ENCODE results near the gene TMC4. TPM values are rescaled to one million over a fixed set of nuclear protein-coding genes. Genes with fewer than 3 reads are reported as not detected.
"Not testable (repeated sequence)": the region's sequence is repeated elsewhere in the genome, so short reads cannot be mapped to it uniquely, and the experiment has no call there.

The TMC4 gene
- total and polyA plus RNA-seq, 5 experiments from 2014 or later, result 0.13 TPM; not detected in 4

DNA sequence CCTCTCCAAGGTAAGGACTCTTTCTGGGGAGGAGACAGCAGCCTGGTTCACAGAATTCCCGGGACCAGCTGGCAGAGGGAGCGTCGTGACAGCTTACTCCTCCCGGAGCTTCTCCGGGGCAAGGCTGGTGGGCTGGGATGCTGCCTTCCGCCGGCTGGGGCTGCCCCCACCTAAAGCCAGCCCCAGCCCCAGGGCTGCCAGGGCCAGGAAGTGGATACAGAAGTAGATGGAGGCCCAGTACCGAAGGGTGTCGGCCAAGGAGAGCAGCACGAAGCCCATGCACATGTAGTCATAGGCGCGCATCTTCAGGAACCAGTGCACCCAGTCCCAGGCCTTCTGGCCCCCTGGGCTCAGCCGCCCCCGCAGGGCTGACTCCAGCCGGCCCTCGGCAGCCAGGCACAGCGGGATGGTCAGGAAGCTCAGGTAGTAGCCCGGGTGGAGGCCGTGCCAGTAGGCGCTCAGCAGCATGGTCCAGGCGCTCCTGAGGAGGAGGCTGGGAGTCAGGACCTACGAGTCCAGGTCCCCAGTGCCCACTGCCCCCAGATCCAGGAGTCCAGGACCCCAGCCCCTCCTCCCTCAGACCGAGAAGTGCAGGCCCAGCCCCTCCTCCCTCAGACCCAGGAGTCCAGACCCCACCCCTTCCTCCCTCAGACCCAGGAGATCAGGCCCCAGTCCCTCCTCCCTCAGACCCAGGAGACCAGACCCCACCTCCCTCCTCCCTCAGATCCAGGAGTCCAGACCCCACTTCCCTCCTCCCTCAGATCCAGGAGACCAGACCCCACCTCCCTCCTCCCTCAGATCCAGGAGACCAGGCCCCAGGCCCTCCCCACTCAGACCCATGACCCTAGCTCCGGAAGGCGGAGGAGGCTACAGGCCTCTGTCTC is 1.2 kb upstream of the TMC4 start:
- POLR2A ChIA-PET, result interaction anchor here (0.7 to 2.6 kb wide), 5 partner anchors 16 to 1146 kb away, joined by 3 to 9 read pairs (median 4); partner anchors contain the start of genes LENG1, MBOAT7, PRPF31 and TFPT
- Mint-ChIP-seq H3K4me1 (peaks cover 0 to 9% (median 5%) of the 10 kb centered on the region in 4 donors), H3K4me3 (no peak overlapping the region), H3K27ac (no peak overlapping the region), H3K36me3 (peaks cover 0 to 15% (median 7%) of the 10 kb centered on the region in 3 donors), H3K27me3 (no peaks in the 10 kb centered on the region), H3K9me3 (no peaks in the 10 kb centered on the region)
- no peak for DNase-seq
- ATAC-seq, result no peak

DNA sequence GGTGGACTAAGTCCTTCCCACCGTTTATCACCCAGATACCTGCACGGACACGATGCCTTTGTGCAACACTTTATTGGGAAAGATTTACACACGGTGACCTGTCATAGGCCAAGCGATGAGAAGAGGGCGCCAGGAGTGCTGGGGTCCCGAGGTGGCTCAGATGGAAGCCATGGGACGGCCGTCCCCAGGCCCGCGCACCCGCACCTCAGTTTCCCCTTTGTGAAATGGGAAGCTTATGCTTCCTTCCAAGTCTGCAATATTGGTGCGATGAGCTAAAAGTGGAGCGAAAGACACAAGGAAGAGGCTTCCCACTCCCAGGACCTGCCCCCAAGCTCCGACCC is 369 bp upstream of the TMC4 start:
- Mint-ChIP-seq H3K36me3 (peaks cover 0 to 14% (median 4%) of the 10 kb centered on the region in 3 donors), H3K27ac (no peak overlapping the region), H3K9me3 (no peaks in the 10 kb centered on the region), H3K4me1 (peaks cover 2 to 10% (median 6%) of the 10 kb centered on the region in 4 donors), H3K4me3 (no peak overlapping the region), H3K27me3 (no peaks in the 10 kb centered on the region)
- POLR2A ChIA-PET, result interaction anchor here (1.0 to 2.6 kb wide), 4 partner anchors 15 to 57 kb away, joined by 3 to 9 read pairs (median 6); partner anchors contain the start of genes LENG1, MBOAT7, PRPF31 and TFPT
- ATAC-seq (no peak), DNase-seq (no peak)

DNA sequence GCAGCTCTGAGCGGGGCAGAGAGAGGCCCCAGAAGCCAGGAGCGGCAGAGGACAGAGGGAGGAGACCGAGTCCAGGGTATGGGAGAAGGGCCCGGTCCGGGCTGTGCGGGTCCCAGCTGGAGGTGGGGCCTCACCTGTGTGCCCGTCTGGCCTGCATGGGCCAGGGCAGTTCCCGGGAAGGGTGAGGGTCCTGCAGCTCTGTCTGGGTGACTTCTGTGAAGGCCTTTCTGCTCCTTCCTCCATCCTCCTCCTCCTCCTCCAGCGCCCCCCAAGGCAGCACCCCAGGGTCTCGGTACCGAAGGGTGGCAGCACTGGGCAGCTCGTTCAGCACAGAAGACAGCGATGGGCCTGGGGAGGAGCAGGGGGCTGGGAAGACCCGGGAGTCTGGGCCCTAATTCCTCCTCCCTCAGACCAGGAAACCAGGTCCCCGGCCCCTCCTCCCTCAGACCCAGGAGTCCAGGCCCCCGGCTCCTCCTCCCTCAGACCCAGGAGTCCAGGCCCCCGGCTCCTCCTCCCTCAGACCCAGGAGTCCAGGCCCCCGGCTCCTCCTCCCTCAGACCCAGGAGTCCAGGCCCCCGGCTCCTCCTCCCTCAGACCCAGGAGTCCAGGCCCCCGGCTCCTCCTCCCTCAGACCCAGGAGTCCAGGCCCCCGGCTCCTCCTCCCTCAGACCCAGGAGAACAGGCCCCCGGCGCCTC is 1.1 kb downstream of the TMC4 start:
- not testable (repeated sequence) for H3K36me3 Mint-ChIP-seq, ATAC-seq

DNA sequence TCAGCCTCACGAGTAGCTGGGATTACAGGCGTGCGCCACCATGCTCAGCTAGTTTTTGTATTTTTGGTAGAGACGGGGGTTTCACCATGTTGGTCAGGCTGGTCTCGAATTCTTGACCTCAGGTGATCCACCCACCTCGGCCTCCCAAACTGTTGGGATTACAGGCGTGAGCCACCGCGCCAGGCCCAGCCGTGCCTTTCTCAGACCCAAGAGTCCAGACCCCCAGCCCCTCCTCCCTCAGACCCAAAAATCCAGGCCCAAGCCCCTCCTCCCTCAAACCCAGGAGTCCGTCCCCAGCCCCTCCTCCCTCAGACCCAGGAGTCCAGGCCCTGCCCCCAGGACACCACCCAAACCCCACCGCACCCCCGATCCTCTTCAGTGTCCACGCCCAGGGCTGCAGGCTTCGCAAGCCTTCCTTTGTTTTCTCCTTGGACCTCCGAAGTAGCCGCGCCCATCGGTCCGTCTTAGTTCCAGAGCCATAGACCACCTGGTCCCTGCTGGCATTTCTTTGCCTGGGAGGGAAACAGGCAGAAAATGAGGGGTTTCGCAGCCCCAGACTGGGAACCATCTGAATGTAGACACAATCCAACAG is 3.7 kb downstream of the TMC4 start:
- ATAC-seq, result no peak
- Mint-ChIP-seq H3K36me3 (peaks cover 0 to under 1% (median 0%) of the 10 kb centered on the region in 3 donors), H3K4me3 (peak overlapping the region in 1 of 10 donors; percentile 15), H3K27ac (no peak overlapping the region), H3K27me3 (peaks cover 0 to 2% (median 0%) of the 10 kb centered on the region in 5 donors), H3K4me1 (peaks cover 4 to 25% (median 19%) of the 10 kb centered on the region in 4 donors), H3K9me3 (no peaks in the 10 kb centered on the region)
- DNase-seq, result no peak
- POLR2A ChIA-PET, result interaction anchor here (2.4 kb wide), 1 partner anchor 20 kb away, joined by 8 read pairs; the partner anchor contains the start of gene MBOAT7

More for the DNA sequence above, 1.1 kb downstream of the TMC4 start:
- POLR2A ChIA-PET, result interaction anchor here (1.9 to 2.6 kb wide), 2 partner anchors 13 to 18 kb away, joined by 6 to 9 read pairs; partner anchors contain the start of genes LENG1 and MBOAT7
- H3K27ac Mint-ChIP-seq, result peak overlapping the region in 1 of 10 donors; percentile 79
- H3K4me1 Mint-ChIP-seq, result peaks cover 2 to 16% (median 9%) of the 10 kb centered on the region in 4 donors
- not testable (repeated sequence) for H3K4me3 Mint-ChIP-seq, H3K27me3 Mint-ChIP-seq, DNase-seq, H3K9me3 Mint-ChIP-seq

DNA sequence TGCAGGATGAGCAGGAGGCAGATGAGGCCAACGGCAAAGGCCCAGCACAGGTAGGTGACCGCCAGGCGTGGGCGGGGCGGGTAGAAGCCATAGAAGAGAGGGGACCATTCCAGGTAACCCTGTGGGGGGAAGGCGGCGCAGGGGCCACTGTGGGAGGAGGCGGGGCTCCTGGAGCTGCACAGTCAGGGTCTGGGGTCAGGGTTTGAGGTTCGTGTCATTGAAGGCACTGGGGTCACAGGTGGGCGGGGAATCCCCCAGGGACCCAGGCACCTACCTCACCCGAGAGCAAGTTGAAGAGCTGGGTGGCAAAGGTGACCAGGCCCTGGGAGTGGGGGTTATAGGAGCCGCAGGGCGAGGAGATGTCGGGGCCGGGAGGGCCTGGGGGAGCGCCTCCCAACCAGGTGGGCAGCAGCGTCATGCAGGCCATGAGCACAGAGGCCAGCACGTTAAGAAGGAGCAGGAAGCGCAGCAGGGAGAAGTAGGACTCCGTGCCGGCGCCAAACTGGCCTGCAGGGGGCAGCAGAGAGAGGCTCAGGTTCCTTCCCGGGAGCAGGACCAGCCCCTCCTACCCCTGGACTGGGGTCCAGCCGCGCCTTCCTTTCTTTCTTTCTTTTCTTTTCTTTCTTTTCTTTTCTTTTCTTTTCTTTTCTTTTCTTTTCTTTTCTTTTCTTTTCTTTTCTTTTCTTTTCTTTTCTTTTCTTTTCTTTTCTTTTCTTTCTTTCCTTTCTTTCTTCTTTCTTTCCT is 4.6 kb downstream of the TMC4 start:
- H3K4me3 Mint-ChIP-seq, result peak overlapping the region in 2 of 10 donors; percentile 36 to 48
- peaks cover 5 to 30% (median 24%) of the 10 kb centered on the region in 4 donors for H3K4me1 Mint-ChIP-seq
- H3K27ac Mint-ChIP-seq, result no peak overlapping the region
- POLR2A ChIA-PET, result interaction anchor here (0.7 to 1.5 kb wide), 3 partner anchors 9 to 33 kb away, joined by 4 read pairs; partner anchors contain the start of genes LENG1, MBOAT7 and RPS9
- H3K27me3 Mint-ChIP-seq, result peaks cover 0 to 3% (median 0%) of the 10 kb centered on the region in 5 donors
- no peaks in the 10 kb centered on the region for H3K36me3 Mint-ChIP-seq
- peak; percentile 76 to 93 (median 86) for DNase-seq
- peak; percentile 95 to 96 for ATAC-seq
- H3K9me3 Mint-ChIP-seq, result no peaks in the 10 kb centered on the region

DNA sequence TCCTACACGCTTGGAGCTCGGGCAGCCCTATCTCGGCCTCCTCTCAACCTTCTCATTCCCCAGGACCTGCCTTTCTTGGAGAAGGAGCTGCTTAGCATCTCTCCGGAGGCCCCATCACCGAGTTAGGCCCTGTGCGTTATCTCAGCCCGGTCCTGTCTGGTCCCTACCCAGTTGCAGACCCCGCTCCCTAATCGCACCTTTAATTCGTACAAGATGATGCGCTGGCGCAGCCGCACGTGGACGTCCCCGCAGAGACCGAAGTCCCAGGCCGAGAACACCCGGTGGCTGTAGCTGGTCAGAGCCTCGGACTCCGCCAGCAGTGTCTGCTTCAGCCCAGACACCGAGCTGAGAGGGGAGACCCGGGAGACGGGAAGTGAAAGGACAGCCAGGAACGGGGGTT is 7.7 kb downstream of the TMC4 start:
- Mint-ChIP-seq H3K4me3 (peak overlapping the region in 3 of 10 donors; percentile 15 to 78 (median 70)), H3K4me1 (peaks cover 16 to 51% (median 46%) of the 10 kb centered on the region in 4 donors), H3K27me3 (peaks cover 0 to 3% (median 0%) of the 10 kb centered on the region in 5 donors), H3K36me3 (no peaks in the 10 kb centered on the region), H3K27ac (no peak overlapping the region), H3K9me3 (no peaks in the 10 kb centered on the region)
- DNase-seq (no peak), ATAC-seq (no peak)
- POLR2A ChIA-PET, result interaction anchor here (0.7 to 1.1 kb wide), 4 partner anchors 14 to 62 kb away, joined by 3 to 4 read pairs (median 4); no protein-coding TSS in a partner anchor

DNA sequence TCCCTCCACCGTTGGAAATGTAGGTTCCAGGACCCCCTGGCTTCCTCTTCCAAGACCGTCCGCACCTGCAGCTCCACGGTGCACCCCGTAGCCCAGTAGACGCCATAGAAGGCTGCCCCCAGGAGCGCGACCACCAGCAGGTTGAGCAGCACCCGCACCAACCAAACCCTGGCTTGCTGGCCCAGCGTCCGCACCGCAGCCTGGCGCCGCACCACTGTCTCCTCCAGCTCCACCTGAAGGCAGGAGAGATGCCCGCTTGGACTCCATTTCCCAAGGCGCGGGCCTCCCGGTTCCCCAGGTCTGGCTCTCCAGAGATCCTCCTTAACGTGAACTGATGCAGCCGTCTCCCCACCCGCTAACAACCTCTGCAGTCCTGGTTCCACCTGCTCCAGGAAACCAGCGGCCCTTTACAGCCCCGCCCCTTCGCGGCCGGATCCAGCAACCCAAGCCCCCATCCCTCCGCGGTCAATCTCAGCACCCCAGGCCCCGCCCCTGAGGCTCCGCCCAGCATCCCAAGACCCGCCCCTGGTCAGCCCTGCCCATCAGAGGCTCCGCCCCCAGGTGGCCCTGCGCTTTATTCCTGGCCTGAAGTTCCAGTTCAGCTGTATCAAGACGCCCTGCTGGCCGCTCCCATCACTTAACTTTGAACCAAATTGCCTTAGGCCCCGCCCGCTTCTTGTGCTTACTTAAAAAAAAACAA is 8.4 kb downstream of the TMC4 start:
- POLR2A ChIA-PET, result interaction anchor here (0.7 to 1.8 kb wide), 6 partner anchors 13 to 61 kb away, joined by 3 to 5 read pairs (median 4); partner anchors contain the start of genes CNOT3 and MBOAT7
- ATAC-seq (no peak), DNase-seq (peak in 5 of 10 donors; percentile 30 to 38 (median 34))
- H3K4me3 Mint-ChIP-seq, result peak overlapping the region; percentile 31 to 84 (median 68)
- peaks cover 20 to 58% (median 52%) of the 10 kb centered on the region in 4 donors for H3K4me1 Mint-ChIP-seq
- H3K9me3 Mint-ChIP-seq, result no peaks in the 10 kb centered on the region
- H3K36me3 Mint-ChIP-seq, result peaks cover 0 to 1% (median 0%) of the 10 kb centered on the region in 3 donors
- H3K27ac Mint-ChIP-seq, result peak overlapping the region in 6 of 10 donors; percentile 6 to 85 (median 58)
- peaks cover 0 to 3% (median 0%) of the 10 kb centered on the region in 5 donors for H3K27me3 Mint-ChIP-seq

DNA sequence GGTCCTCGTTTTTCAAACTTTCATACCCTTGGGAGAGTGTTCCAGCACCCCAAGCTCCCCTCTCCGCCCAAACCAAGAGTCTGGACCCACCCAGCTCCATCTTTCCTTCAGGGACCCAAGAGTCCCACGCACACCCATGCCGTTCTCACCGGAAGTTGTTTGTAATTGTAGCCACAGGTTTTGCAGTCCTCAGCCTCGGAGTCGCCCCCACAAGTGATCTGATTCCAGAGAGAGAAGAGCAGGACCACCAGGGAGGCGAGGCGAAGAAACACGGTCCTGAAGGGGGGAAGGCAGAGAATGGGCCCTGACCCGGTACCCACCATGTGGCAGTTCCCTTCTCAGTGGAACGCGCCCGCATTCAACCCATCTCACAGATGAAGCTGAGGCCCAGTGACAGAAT is 10.1 kb downstream of the TMC4 start:
- DNase-seq (no peak), ATAC-seq (no peak)
- Mint-ChIP-seq H3K4me1 (peaks cover 24 to 64% (median 61%) of the 10 kb centered on the region in 4 donors), H3K4me3 (peak overlapping the region; percentile 83 to 96 (median 90)), H3K27ac (peak overlapping the region in 5 of 10 donors; percentile 4 to 99 (median 69)), H3K27me3 (peaks cover 0 to 3% (median 0%) of the 10 kb centered on the region in 5 donors), H3K9me3 (no peaks in the 10 kb centered on the region), H3K36me3 (peaks cover 0 to 7% (median 2%) of the 10 kb centered on the region in 3 donors)
- POLR2A ChIA-PET, result interaction anchor here (0.6 to 1.8 kb wide), 5 partner anchors 13 to 27 kb away, joined by 3 to 5 read pairs (median 4); partner anchors contain the start of genes CNOT3 and MBOAT7

DNA sequence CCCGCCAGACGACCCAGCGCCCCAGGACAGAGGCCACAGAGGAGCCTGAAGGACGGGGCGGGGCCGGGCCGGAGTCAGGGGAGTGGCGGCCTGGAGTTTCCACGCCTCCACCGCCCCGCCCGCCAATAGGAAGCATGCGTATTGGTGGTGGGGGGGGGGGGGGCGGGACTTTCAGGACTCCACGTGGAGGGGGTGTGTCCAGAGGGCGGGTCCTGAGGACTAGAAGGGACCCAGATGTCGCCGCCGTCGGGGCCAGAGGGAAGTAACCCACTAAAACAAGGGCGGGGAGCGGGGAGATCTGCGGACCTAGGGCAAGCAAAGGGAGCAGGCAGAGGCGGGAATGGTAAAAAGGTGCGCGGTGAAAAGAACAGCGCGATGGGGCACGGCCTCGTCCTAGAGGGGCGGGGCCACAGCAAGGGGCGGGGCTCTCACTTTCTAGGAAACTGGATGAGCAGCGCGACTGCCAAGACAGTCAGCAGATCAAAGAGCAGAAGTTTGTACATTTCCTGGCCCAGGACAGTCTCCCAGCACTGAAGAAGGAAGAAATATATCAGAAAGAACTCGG is 10.6 kb downstream of the TMC4 start:
- ATAC-seq, result peak in 1 of 2 donors; percentile 3
- Mint-ChIP-seq H3K9me3 (no peaks in the 10 kb centered on the region), H3K27me3 (peaks cover 0 to 3% (median 0%) of the 10 kb centered on the region in 5 donors), H3K4me1 (peaks cover 24 to 67% (median 62%) of the 10 kb centered on the region in 4 donors), H3K4me3 (peak overlapping the region; percentile 83 to 100 (median 91)), H3K36me3 (peaks cover 0 to 12% (median 2%) of the 10 kb centered on the region in 3 donors), H3K27ac (peak overlapping the region in 9 of 10 donors; percentile 4 to 99 (median 73))
- peak; percentile 69 to 85 (median 76) for DNase-seq
- POLR2A ChIA-PET, result interaction anchor here (0.6 to 0.7 kb wide), 3 partner anchors 13 to 27 kb away, joined by 3 to 4 read pairs (median 3); partner anchors contain the start of genes CNOT3 and MBOAT7

DNA sequence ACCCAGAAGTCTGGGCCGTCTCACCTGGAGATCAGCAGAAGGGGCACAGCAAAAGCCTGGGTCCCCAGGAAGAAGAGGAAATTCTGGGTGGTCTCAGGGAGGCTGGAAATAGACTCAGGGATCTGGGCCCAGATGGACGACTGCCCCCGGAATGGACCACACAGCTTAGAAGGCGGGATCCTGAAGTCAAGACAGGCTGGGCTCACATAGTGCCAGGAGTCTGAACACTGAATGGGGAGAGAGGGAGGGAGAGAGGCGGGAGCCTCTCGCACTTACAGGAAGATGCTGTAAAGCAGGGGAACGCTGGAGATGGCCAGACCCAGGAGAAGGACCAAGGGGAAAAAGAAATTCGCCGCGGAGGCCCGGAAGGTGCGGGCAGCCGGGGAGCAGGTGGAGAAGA is 12.1 kb downstream of the TMC4 start:
- POLR2A ChIA-PET, result interaction anchor here (5.2 to 7.6 kb wide), 3 partner anchors 23 to 46 kb away, joined by 31 to 129 read pairs (median 103); partner anchors contain the start of genes CNOT3, MBOAT7, PRPF31 and TFPT
- no peak for DNase-seq
- no peaks in the 10 kb centered on the region for H3K9me3 Mint-ChIP-seq
- ATAC-seq, result no peak
- H3K27me3 Mint-ChIP-seq, result peaks cover 0 to 3% (median 0%) of the 10 kb centered on the region in 5 donors
- H3K27ac Mint-ChIP-seq, result peak overlapping the region; percentile 99 to 100 (median 99)
- peaks cover 0 to 25% (median 2%) of the 10 kb centered on the region in 3 donors for H3K36me3 Mint-ChIP-seq
- peaks cover 28 to 77% (median 71%) of the 10 kb centered on the region in 4 donors for H3K4me1 Mint-ChIP-seq
- peak overlapping the region; percentile 91 to 100 (median 100) for H3K4me3 Mint-ChIP-seq
